Skeletal muscle tissue (tissue), 4 donors: ENCODE results near the gene SYNE1. TPM values are rescaled to one million over a fixed set of nuclear protein-coding genes. Genes with fewer than 3 reads are reported as not detected.
"Not testable (repeated sequence)": the region's sequence is repeated elsewhere in the genome, so short reads cannot be mapped to it uniquely, and the experiment has no call there.

ENCODE experiments used
- H3K27ac ChIP-seq: one replicate; pipeline ENCODE4 v1.7.0; 2013; ENCODE audit warnings: mild to moderate bottlenecking, low read depth, low read length, inconsistent platforms
- H3K27me3 ChIP-seq, 3 donors: one replicate each; pipeline ENCODE4 v1.7.0; 2013; ENCODE audit warnings: low read length in 3 of 3; ENCODE audit not compliant: control insufficient read depth in 3 of 3, insufficient read depth in 3 of 3
- H3K36me3 ChIP-seq, 3 donors: one replicate each; pipeline ENCODE4 v1.7.0; 2013; ENCODE audit warnings: low read length in 3 of 3; ENCODE audit not compliant: control insufficient read depth in 3 of 3, insufficient read depth in 3 of 3
- H3K4me1 ChIP-seq, 3 donors: one replicate each; pipeline ENCODE4 v1.7.0; 2013; ENCODE audit warnings: low read length in 3 of 3, mild to moderate bottlenecking in 3 of 3; ENCODE audit not compliant: control insufficient read depth in 3 of 3, insufficient read depth in 3 of 3
- H3K4me3 ChIP-seq, 3 donors: one replicate each; pipeline ENCODE4 v1.7.0; 2013; ENCODE audit warnings: low read length in 3 of 3
- H3K9ac ChIP-seq, 3 donors: one replicate each; pipeline ENCODE4 v1.7.0; 2013; ENCODE audit warnings: low read length in 3 of 3, mild to moderate bottlenecking in 3 of 3, moderate library complexity in 2 of 3, low read depth in 1 of 3
- H3K9me3 ChIP-seq, 3 donors: one replicate each; pipeline ENCODE4 v1.7.0; 2013; ENCODE audit warnings: low read length in 3 of 3; ENCODE audit not compliant: control insufficient read depth in 3 of 3
- total RNA-seq: library from RNA; depleted of rRNA; stranded (reverse); fragments of >200 nt; gene quantifications from one replicate; pipeline ENCODE4 v1.2.3, GENCODE V29; 2014
- donor health status: Osteomylitis.

Gene SYNE1
- total RNA-seq, 1 donor from 2014 or later = 195 TPM

DNA sequence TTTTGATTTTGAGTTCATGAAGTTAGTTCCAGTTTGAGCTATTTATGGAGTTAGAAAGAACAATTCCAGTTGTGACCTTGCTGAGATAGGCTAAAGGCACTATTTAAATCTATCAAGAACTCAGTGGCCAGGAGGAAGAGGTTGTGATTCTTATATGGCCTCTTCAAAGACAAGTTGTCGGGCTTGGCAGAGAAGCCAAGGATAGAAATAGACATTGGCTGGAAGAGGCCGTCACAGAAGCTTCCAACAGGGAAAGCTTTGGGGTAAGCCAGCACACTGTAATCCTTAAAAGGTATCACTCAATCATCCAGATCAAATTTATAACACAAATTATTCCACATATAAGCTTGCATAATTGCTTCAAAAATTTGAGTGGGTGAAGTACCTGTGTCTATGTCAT is 286.1 kb downstream of the SYNE1 start:
- H3K36me3 ChIP-seq = peaks cover 22 to 43% (median 31%) of the 10 kb centered on the region in 3 donors
- no peak overlapping the region for H3K4me3 ChIP-seq
- H3K9ac ChIP-seq = peak overlapping the region in 2 of 3 donors; percentile 28 to 52
- H3K9me3 ChIP-seq = no peaks in the 10 kb centered on the region
- H3K4me1 ChIP-seq = peaks cover 11 to 20% (median 19%) of the 10 kb centered on the region in 3 donors
- H3K27me3 ChIP-seq = no peaks in the 10 kb centered on the region
- peak overlapping the region; percentile 83 for H3K27ac ChIP-seq

DNA sequence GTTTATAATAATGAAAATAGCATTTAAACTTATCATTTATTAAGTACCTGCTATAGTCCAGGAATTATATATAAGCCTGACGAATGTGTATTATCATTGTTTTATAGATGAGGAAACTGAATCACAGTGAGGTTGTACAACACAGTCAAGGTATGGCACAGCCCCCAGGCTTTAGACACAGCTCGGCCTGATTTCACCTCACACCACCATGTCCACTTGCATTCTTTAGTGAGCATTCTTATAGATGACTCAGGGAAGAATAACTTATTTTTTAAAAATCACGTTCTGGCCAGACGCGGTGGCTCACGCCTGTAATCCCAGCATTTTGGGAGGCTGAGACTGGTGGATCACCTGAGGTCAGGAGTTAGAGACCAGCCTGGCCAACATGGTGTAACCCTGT is 289.0 kb downstream of the SYNE1 start:
- no peak overlapping the region for H3K9ac ChIP-seq
- H3K4me3 ChIP-seq = no peak overlapping the region
- H3K36me3 ChIP-seq = peaks cover 14 to 39% (median 18%) of the 10 kb centered on the region in 3 donors
- H3K4me1 ChIP-seq = peaks cover 11 to 29% (median 28%) of the 10 kb centered on the region in 3 donors
- H3K27ac ChIP-seq = no peak overlapping the region
- H3K9me3 ChIP-seq = no peaks in the 10 kb centered on the region
- H3K27me3 ChIP-seq = no peaks in the 10 kb centered on the region

DNA sequence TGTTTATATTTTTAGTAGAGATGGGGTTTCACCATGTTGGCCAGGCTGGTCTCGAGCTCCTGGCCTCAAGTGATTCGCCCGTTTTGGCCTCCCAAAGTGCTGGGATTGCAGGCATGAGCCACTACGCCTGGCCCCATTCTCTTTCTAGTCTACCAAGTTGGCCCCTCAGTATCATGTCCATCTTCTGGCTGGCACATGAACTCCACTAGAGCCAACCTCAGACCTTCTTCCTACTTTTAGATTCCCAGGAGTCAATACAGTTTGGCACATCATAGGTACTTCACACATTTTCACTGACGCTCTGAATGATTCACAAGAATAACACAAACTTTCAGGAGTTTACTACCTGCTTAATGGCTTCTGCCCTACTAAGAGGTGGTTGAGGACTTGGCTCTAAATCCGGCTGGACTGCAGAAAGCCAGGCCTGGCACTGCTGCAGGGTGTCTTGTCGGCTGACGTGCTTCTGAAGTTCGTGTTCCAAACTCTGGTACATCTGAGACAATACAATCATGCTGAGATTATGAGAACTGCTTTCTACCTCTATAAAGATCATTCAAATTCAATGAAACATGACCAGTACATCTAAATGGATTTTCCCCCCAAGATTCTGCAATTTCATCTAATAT is 293.3 kb downstream of the SYNE1 start:
- no peak overlapping the region for H3K9ac ChIP-seq
- H3K36me3 ChIP-seq = peaks cover 13 to 43% (median 23%) of the 10 kb centered on the region in 3 donors
- peak overlapping the region; percentile 74 for H3K27ac ChIP-seq
- H3K4me1 ChIP-seq = peaks cover 3 to 9% (median 9%) of the 10 kb centered on the region in 3 donors
- no peaks in the 10 kb centered on the region for H3K27me3 ChIP-seq
- H3K9me3 ChIP-seq = no peaks in the 10 kb centered on the region
- H3K4me3 ChIP-seq = no peak overlapping the region

DNA sequence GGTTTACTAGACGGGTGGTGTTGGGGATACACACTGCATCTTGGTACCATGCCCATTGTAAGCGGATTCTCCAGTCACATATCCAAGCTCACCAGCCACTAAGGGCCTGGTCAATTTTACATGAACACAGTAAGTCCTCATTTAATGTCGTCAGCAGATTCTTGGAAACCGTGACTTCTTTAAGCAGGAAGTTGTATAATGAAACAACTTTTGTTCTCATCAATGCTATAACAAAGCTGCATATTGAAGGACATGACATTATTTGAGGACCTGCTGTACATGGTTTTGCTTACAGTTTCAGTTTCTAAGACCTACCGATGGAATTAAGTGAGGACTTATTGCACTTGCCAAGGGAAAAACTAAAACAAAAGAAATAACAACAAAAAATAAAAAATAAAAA is 295.6 kb downstream of the SYNE1 start:
- Histone ChIP-seq H3K9ac (no peak overlapping the region), H3K4me1 (peaks cover 3 to 9% (median 9%) of the 10 kb centered on the region in 3 donors), H3K9me3 (no peaks in the 10 kb centered on the region), H3K36me3 (peaks cover 19 to 41% (median 31%) of the 10 kb centered on the region in 3 donors), H3K27me3 (no peaks in the 10 kb centered on the region), H3K27ac (no peak overlapping the region), H3K4me3 (no peak overlapping the region)

DNA sequence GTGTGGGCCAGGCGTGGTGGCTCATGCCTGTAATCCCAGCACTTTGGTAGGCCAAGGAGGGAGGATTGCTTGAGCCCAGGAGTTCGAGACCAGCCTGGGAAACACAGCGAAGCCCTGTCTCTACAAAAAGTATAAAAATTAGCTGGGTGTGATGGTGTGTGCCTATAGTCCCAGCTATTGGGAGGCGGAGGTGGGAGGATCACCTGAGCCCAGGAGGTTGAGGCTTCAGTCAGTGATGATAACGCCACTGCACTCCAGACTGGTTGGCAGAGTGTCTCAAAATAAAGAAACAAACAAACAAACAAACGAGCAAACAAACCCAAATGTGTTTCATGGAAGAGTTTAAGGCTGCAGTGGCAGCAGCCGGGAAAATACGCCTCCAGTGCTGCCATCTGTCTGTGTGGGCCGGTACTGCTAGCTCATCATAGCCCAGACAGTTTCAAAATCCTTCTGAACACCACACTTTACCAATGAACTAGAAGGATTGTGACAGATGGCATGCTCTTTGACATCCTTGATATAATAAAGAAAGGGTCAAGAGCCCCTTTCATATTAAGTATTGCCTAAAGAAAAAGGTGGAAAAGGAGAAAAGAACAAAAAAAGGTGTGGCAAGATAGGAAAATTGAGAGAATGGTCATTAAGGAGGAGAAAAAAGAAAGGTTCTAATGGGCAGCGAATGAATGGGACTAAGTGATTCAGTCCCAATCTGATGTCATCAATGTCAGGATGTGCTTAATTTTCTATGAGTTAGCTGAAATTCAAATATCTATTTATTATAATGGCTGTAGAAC is 298.6 kb downstream of the SYNE1 start:
- H3K27ac ChIP-seq = no peak overlapping the region
- H3K9me3 ChIP-seq = no peaks in the 10 kb centered on the region
- H3K4me1 ChIP-seq = peaks cover under 1 to 3% (median under 1%) of the 10 kb centered on the region in 3 donors
- no peaks in the 10 kb centered on the region for H3K27me3 ChIP-seq
- no peak overlapping the region for H3K9ac ChIP-seq
- no peak overlapping the region for H3K4me3 ChIP-seq
- H3K36me3 ChIP-seq = peaks cover 27 to 52% (median 51%) of the 10 kb centered on the region in 3 donors

DNA sequence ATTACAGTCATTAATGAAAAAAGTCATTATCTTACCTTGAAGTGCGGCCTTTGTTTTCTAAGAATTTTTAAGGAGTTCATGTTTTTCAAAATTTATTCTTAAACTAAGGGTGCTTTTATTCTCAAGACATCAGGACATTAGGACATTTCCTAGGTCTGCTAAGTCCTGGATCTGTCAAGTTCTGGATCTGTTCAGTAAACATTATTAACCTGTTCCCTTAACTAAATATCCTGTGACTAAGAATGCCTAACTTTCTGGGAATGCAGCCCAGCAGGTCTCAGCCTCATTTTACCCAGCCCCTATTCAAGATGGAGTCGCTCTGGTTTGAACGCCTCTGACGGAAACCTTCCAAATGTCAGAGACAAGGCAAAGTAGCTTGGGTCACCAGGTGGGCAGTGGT is 302.6 kb downstream of the SYNE1 start:
- no peaks in the 10 kb centered on the region for H3K4me1 ChIP-seq
- H3K9ac ChIP-seq = no peak overlapping the region
- no peaks in the 10 kb centered on the region for H3K27me3 ChIP-seq
- no peaks in the 10 kb centered on the region for H3K9me3 ChIP-seq
- H3K4me3 ChIP-seq = no peak overlapping the region
- H3K36me3 ChIP-seq = peaks cover 43 to 74% (median 47%) of the 10 kb centered on the region in 3 donors
- no peak overlapping the region for H3K27ac ChIP-seq

DNA sequence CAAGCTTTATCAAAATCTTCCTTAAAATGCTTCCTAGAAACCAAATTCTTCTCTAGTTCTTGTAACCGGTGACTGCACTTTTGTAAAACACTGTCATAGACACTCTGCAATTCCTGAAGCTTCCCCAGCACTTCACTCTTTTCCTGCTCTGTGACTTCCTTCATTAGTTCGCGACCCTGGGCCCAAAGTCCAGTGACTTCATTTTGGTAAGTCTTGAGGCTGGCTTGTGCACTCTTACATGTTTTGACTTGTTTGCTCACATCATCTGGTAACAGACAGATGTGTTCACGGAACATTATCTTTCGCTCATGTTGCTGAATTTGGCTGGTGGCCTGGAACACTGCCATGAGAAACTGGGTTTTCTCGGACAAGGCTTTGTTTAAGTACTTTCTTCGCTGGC is 306.2 kb downstream of the SYNE1 start:
- Histone ChIP-seq H3K27ac (no peak overlapping the region), H3K36me3 (peaks cover 34 to 49% (median 43%) of the 10 kb centered on the region in 3 donors), H3K4me3 (no peak overlapping the region), H3K9me3 (no peaks in the 10 kb centered on the region), H3K27me3 (no peaks in the 10 kb centered on the region), H3K9ac (no peak overlapping the region), H3K4me1 (no peaks in the 10 kb centered on the region)

DNA sequence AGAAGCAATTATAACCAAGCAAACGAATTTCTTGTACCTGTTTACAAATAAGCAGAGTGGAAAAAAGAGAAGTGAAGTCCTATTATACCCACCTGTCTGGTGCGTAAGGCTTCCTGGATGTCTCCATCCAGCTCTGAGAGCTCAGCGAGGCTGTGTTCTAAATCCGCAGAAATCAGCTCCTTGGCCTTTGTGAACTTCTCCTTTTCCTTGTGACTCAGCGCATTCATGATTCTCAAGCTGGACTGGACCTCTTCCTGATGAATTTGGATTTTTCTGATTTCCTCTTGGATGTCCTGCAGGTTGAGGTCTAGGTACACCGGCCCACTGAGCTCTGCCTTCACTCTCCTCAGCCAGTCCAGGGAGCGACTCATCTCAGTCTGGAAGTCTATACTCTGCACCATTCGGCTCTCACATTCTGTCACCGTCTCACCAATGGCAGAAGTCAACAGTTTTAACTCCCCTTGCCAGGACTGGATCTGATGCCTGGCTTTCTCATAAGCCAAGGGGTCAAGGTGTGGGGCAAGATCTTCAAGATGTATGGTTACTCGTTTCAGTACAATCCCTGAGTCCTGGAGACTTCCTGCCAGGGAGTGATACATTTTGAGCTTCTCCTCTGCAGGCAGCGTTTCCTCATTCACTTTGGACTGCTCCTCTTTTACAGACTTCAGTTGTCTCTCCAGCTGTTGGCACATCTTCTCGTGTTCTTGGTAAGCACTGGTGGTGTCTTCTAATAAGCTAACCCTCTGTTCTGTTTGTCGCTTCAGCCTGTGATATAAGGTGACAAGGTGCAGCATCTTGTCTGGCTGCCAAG is 307.3 kb downstream of the SYNE1 start:
- Histone ChIP-seq H3K27me3 (no peaks in the 10 kb centered on the region), H3K27ac (no peak overlapping the region), H3K36me3 (peaks cover 38 to 57% (median 49%) of the 10 kb centered on the region in 3 donors), H3K9ac (no peak overlapping the region), H3K4me3 (no peak overlapping the region), H3K9me3 (no peaks in the 10 kb centered on the region), H3K4me1 (no peaks in the 10 kb centered on the region)

DNA sequence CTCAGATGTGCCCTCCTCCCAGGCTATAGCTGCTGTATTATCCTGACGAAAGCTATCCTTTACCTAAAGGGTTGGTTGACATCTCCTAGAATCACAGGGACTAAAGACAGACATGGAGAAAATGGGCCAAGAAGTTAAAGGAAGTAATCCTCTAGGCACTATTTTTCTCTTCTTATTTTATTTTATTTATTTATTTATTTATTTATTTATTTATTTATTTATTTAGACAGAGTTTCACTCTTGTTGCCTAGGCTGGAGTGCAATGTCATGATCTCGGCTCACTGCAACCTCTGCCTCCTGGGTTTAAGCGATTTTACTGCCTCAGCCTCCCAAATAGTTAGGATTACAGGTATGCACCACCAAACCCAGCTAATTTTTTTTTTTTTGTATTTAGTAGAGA is 309.0 kb downstream of the SYNE1 start:
- H3K27me3 ChIP-seq, H3K27ac ChIP-seq: not testable (repeated sequence)
- H3K36me3 ChIP-seq = peaks cover 40 to 59% (median 49%) of the 10 kb centered on the region in 3 donors

More for the DNA sequence above, 309.0 kb downstream of the SYNE1 start:
- not testable (repeated sequence) for H3K9ac ChIP-seq, H3K9me3 ChIP-seq, H3K4me1 ChIP-seq, H3K4me3 ChIP-seq
